Esophagus squamous epithelium (tissue), 4 donors: ENCODE results near the gene INPP5D.

Experiments
- CTCF ChIP-seq, 6 experiments: fragments of 450-650 bp in 4 of 6; fragments of 200-600 bp in 2 of 6; sonication (generic) in 2 of 6; IDR thresholded peaks; one replicate each; pipeline ENCODE4 v1.5.1; 2016 to 2019; ENCODE audit warnings: antibody characterized with exemption in 6 of 6, mild to moderate bottlenecking in 4 of 6, moderate library complexity in 4 of 6
- POLR2A ChIP-seq, 4 donors: fragments of 450-650 bp; IDR thresholded peaks; one replicate each; pipeline ENCODE4 v1.6.1; 2017; ENCODE audit warnings: antibody characterized with exemption in 4 of 4, mild to moderate bottlenecking in 4 of 4, moderate library complexity in 3 of 4

DNA sequence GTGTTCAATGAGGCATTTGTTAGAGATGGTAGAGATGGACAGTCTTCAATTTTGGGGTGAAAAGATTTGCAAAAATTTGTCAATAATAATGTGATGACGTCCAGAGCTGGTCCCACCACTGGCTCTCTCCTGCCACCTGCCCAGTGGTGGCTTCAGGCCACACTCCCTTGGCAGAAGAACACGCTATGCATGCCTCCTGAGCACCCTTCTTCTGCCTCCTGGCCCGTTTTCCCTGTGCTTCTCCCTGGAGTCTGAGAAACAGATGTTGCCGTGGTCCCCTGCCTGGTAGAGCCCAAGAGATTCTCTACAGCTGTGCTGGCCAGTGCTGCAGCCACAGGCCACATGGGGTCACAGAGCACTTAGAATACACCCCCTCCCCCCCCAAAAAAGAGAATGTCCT lies 33.6 kb downstream of the INPP5D start:
- no peak for TF ChIP-seq CTCF (IDR thresholded peaks at IDR 0.05)
- no peak for TF ChIP-seq POLR2A (IDR thresholded peaks at IDR 0.05)
